GM12872 (cell line): ENCODE data around the gene SMPD3.

Experiments used
- TF ChIP-seq, protein P1 (sequence below): IDR thresholded peaks from 3 replicates; pipeline ENCODE4 v1.5.1; 2011; ENCODE audit warnings: low read depth, mild to moderate bottlenecking, low read length, moderate library complexity; ENCODE audit not compliant: insufficient read depth

Gene SMPD3

DNA sequence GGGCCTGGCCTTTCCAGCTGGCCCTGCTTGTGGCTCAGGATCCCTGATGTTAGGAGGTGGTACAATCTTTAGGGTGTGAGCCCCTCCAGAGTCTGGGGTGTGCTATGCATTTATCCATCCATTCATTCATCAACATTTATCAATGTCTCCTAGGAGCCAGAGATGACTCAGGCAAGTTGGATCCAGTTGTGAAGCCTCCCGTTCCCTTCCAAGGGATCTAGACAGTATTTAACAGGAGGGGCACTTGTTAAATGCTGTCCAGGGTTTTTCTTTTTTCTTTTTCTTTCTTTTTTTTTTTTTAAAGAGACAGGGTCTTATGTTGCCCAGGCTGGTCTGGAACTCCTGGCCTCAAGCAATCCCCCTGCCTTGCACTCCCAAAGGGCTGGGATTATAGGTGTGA lies 42.0 kb upstream of the SMPD3 start:
- TF ChIP-seq, protein P1, sequence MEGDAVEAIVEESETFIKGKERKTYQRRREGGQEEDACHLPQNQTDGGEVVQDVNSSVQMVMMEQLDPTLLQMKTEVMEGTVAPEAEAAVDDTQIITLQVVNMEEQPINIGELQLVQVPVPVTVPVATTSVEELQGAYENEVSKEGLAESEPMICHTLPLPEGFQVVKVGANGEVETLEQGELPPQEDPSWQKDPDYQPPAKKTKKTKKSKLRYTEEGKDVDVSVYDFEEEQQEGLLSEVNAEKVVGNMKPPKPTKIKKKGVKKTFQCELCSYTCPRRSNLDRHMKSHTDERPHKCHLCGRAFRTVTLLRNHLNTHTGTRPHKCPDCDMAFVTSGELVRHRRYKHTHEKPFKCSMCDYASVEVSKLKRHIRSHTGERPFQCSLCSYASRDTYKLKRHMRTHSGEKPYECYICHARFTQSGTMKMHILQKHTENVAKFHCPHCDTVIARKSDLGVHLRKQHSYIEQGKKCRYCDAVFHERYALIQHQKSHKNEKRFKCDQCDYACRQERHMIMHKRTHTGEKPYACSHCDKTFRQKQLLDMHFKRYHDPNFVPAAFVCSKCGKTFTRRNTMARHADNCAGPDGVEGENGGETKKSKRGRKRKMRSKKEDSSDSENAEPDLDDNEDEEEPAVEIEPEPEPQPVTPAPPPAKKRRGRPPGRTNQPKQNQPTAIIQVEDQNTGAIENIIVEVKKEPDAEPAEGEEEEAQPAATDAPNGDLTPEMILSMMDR: no peak

DNA sequence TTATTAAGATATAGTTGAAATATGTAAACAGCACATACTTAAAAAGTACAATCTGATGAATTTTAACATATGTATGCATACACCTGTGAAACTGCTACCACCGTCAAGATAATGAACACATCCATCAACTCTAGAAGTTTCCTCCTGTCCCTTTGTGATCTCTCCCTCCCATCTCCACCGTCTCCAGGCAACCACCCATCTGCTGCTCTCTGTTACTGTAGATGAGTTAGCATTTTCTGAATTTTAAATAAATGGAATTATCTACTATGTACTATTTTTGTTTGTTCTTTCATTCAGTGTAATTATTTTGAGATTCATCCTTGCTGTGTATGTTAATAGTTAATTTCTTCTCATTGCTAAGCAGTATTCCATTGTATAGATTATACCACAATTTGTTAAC lies 40.2 kb upstream of the SMPD3 start:
- TF ChIP-seq, protein P1: no peak

DNA sequence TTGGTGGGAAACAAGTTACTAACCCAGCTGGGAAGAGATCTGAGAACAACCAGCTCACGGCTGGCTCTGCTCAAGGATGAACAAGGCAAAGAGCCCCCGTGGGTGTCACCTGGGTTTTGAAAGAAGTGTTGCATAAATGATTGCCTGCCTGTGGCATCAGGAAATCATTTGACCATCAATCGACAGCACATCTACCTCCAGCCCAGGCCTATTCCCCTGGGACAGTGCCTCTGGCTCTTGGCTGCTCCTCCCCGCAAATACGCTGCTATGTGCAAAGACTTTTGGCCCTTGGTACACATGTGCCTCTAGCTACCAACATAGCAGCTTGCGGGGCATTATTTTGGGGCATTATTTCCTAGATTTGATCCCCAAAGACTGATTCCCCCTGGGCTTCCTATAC lies 39.4 kb upstream of the SMPD3 start:
- TF ChIP-seq, protein P1: no peak

DNA sequence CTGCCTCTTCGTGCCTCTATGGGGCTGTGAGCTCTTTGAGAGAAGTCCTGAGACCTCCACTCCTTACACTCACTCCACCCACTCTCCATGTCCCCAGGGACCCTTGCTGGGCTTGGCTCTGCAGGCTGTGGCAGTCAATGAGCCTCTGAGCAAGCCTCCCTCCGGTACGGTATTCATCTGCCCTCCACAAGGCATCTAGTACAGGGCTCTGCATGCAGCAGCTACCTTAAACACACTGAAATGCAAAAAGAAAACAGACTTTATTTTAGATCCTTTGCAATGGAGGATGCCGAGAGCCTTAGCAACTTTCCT lies 38.9 kb upstream of the SMPD3 start:
- TF ChIP-seq, protein P1: no peak

DNA sequence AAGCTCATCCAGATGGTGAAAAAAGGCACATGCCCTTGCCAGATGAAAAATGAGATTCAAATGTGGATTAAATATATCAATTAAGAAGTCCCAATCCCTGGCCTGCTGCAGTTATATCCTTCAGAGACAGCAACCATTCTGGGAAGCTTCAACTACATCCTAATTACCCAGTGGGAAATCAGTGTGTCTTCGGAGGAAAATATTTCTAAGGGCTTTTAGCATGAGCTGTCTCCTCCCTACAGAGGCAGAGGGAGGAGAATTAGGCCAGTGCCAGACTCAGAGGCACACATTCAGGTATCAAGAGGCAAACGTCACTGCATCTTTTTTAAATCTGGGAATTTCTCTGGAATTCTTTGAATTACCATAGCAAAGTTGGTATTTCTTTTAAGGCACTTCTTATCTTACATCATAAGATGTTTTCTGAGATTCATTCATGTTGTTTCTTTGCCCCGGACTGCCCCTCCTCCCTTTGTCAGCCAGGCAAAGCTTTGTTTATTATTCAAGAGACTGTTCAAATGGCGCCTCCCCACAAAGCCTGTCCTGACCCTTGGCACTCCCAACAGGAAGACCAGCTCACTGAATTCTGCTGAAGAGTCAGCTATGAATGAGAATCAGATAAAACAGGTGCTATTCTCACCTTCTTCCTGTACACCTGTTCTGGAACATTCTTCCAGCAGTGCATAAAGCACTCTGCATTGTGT lies 38.3 kb upstream of the SMPD3 start:
- TF ChIP-seq, protein P1: no peak

DNA sequence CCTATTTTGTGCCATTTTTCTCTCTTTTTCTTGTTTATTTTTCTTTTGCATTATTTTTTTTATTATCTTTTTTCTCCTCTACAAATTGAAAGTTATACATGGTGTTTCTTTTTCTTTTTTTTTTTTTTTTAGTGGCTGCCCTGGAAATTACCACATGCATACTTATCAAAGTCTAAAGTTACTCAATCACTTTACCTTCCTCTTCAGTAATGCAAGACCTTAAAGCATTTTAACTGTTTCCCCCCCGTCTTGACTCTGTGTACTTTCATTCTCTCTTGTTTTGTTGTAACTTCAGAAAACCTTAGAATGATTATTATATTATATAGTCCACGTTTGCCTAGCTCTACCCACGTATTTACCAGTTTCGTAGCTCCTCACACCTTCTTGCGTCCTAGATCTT lies 33.3 kb upstream of the SMPD3 start:
- TF ChIP-seq, protein P1: no peak

DNA sequence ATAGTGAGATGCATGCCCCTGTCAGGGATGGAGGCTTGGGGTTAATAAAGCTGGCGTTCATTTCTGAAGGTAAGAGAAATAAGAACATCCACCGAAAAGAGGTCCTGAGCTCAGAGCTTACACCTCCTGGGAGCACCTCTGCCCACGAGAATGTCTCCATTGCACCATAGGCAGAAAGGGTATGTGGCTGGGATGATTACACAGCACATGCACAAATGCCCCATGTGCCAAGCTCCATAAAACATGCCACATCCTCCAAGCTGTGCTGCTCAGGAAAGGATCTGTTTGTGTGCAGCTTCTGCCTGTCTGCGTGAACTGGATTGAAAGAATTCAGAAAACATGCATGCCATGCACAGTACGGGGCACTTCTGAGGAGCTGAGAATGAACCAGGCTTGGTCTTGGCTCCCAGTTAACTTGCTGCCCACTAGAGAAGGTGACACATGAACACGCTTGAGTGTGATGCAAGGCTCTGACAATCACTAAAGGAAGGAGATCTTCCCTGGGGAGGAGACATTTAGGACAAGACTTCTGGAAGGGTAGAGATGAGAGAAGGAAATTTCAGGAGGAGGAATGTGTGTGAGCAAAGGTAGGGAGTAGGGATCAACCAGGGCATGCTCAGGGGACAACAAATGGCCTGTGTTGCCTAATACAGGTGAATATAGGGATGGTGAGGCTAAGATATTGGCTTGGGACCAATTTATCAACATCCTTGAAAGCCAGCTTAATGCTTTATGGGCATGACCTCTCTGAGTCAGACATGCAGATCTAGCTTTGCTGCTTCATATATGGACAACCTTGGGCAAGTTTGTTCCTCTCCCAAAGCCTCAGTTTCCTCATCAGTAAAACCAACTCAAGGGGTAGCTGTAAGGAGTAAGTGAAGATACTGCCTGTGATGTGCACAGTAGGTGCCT lies 32.0 kb upstream of the SMPD3 start:
- TF ChIP-seq, protein P1: no peak
